Stimulated activated naive CD4-positive, alpha-beta T cell (primary cell): ENCODE results near the gene CASP1.
"Not testable (repeated sequence)": the region's sequence is repeated elsewhere in the genome, so short reads cannot be mapped to it uniquely, and the experiment has no call there.

ENCODE experiments used
- DNase-seq, 6 experiments: peaks; one replicate each; lab custom pipeline; 2025; lab: John Stamatoyannopoulos, UW

The CASP1 gene

DNA sequence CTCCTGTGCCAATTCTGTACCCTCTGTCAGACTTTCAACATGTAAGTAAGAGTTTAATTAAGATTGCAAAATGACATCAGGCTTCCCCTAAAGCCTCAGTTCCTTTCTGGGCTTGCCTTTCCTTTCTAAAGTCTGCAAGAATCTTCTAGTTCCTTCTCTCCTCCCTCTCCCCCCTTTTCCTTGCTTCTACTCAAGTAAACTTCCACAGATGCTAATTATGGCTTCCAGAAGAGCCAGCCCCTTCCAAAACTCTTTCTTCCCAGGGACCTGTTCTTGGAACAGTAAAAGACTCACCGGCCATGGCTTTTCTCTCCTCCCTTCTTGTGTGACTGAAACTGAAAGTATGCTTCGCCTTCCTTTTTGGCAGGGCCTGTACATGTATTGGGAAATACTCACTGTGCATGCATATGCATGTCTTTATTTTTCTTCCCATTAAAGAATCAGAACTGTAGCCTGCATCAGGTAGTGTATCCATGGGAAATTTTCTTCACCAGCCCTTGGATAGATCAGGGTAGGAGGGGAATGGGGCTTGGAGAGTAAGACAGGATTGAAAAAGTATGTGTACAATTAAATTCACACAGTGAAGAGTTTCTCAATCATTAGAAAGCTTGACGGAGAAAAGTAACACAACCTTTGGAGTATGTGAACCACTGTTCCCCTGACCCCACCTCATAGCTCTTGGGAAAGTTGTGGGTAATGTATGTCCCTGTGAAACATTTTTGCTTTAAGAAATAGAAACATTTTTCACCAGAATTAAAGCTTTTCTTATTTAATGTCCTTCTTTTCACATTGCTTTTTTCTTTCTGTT, at the start of gene CASP1:
TSS of gene CASP1 (minus strand) at position 332 of the 808 bp plus-strand sequence. CDS start at position 301, 31 bp downstream.
- peak in 3 of 6 experiments; percentile 28 to 63 (median 30) for DNase-seq

DNA sequence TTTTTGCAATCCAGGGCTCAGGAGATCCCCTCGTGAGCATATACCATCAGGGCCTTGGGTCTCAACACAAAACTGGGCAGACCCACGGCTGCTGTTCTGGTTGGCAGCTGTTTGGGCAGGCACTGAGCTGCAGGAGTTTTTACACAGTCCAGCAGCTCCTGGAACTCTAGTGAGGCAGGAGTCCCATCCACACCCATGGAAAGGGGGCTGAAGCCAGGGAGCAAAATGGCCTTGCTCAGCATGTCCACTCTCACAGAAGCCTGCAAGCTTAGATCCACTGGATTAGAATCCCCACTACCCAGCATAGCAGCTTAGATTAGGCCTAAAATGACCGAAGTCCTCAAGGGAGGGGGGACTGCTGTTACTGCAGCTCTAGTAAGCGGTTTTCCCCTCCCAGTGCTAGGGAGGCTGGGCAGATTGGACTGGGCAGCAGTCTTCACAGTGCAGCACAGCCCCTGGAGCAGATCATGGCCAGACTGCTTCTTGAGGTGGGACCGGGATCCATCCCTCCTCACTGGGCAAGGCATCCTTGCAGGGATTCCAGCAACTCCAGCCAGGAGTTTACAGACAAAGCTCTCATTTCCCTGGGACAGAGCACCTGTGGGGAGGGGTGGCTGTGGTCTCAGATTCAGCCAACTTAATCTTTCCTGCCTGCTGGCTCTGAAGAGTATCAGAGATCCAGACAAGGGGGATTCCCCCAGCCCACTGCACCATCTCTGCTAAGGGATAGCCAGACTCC, 46.6 kb upstream of the CASP1 start:
- no peak for DNase-seq

DNA sequence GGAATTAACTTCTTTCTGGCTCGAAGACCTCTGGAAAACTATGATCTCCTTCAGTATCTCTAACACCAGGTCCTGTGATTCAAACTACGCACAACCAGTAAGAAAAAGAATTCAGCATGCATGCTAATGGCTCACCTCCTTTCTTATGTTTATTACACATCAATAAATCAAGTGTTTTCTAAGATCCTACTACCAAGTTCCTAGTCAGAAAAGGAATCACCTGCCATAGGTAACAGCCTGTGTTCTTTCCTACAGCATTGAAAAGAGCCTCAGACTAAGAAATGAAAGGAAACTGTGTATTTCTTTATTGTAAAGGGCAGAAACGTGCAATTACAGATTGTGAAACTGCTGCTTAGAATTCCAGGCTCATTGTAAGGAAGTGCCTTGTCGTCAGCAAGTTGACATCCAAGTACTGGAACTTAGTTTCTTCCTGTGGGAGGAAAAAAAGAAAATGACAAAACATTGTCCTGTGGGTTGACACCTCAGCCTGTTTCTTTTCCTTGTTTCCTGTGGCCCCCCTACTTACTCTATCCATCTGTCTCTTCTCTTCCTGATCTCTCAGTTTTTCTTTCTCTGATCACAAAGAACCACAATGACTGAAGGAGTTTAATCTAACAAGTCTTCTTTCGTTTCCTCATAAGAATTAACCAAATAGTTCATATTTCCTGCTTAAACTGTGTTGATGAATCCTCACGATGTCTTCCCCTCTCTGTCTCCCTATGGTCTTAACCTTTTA, 45.4 kb upstream of the CASP1 start:
- not testable (repeated sequence) for DNase-seq

DNA sequence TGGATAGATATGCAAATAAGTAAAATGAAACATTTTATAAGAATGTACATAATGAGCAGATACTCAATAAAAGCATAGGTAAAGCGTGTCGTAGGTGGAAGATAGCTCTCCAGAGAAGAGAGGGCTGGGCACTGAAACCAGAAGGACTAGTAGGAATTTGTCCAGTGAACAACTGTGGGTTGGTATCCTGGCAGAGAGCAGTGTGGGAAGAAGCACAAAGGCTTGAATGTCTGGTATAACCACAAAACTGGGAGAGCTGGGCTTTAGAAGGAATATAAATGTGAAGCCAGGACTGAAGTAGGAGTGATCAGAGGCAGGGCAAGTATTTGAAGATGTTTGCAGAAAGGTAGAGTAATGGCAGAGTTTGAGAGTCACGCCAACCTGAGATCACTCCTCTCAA, 43.3 kb upstream of the CASP1 start:
- no peak for DNase-seq

DNA sequence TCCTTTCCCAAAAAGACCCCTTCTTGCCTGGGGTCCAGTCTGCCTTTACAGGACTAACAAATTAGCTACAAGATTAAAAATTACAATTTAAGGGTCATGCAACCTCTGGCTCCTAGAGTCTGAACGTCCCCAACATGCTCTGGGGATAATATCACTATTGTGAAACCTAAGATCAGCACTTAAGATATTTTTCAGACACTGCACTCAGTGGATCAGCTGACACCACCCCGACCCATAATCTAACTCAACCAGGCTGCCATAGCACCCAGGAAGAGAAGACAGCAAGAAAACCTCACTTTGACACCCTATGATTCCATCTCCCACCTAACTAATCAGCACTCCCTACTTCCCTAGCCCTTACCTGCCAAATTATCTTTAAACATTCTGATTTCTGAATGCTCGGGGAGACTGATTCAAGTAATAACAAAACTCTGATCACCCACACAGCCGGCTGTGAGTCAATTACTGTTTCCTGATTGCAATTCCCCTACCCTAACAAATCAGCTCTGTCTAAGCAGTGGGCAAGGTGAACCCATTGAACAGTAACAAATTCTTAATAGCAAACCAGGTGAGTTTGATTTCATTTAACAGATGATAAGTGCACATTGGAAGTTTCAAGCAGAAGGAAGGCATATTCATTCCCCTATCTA, 42.3 kb upstream of the CASP1 start:
- not testable (repeated sequence) for DNase-seq

DNA sequence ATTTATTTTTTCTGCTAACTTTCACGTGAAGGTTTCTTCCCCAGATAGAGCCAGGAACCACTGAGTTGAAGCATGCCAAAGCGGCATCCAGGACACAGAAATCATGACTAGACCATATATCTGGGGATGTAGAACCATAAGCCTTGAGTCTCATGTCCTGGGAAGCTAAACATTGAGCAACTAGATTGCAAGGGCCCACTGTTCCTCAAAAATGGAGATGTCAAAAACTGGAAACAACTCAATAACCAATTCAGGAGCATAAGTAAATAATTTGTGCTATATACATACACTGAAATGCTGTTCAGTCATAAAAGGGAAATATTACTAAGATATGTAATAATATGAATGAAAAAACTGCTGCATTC, 39.2 kb upstream of the CASP1 start:
- no peak for DNase-seq

DNA sequence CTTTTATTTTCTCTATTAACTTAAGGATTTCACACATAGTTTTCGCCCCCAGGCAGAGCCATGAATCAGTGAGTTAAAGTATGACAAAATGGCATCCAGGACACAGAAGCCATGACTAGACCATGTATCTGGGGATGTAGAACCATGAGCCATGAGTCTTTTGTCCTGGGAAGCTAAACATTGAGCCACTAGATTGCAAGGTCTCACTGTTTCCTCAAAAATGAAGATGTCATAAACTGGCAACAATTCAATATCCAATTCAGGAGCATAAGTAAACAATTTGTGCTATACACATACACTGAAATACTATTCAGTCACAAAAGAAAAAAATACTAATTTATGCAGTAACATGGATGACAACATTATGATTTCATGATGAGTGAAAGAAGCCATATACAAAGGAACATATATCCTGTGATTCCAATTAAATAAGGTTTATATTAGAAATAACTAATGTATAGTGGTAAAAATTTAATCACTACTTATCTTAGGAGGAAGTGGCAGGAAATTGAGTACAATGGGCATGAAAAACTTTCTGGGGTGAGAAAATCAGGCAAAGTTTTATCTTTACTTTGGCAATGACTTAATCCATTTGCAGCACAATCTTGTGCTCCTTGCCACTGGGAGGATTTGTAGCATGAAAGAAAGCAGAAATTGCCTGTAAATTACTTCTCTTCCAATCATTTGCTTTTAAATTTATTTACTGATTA, 38.7 kb upstream of the CASP1 start:
- DNase-seq, result no peak

DNA sequence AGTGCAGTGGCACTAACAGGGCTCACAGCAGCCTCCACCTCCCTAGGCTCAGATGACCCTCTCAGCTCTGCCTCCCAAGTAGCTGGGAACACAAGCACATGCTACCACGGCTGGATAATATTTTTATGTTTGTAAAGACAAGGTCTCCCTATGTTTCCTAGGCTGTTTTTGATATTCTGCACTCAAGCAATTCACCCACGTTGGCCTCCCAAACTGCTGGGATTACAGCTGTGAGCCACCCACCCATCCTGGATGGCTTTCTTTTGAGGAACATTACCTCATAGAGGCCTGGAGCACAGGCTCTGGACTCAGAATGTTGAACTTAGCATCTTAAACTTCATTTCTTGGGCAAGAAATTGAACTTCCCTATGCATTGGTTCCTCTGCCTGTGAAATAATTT, 37.1 kb upstream of the CASP1 start:
- not testable (repeated sequence) for DNase-seq

DNA sequence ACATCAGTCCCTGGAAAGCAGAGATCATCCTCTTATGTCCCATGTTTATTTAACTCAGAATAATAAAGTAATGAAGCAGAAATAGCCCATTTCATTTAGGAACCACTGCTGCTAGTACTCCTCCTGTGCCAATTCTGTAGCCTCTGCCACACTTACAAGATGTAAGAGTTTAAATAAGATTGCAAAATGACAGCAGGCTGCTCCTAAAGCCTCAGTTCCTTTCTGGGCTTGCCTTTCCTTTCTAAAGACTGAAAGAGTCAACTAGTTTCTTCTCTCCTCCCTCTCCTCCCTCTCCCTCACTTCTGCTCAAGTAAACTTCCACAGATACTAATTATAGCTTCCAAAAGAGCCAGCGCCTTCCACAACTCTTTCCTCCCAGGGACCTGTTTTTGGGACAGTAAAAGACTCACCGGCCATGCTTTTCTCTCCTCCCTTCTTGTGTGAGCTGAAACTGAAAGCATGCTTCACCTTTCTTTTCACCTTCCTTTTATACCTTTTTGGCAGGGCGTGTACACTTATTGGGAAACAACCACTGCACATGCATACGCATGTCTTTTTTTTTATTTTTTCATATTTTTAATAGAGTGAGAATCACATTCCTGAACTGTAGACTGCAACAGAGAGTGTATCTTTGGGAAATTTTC, 36.3 kb upstream of the CASP1 start:
- peak in 2 of 6 experiments; percentile 6 to 26 for DNase-seq

DNA sequence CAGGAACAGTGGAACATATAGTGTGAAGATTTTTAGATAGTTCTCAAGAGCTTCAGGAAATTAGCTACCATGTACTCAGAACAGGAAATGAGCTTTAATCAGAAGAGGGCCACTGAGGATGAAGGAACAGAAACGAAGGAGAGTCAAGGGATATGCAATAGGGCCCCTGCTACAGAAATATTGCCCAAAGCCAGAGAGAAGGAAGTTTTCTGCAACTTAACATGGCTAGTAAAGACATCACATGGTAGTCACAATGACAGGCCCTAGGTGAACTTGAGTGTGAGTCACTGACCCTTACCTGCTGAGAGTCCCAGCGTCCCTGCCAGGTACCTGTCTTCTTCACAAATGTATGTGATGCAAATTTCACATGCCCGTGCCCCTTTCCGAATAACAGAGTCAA, 35.4 kb upstream of the CASP1 start:
- DNase-seq, result no peak

DNA sequence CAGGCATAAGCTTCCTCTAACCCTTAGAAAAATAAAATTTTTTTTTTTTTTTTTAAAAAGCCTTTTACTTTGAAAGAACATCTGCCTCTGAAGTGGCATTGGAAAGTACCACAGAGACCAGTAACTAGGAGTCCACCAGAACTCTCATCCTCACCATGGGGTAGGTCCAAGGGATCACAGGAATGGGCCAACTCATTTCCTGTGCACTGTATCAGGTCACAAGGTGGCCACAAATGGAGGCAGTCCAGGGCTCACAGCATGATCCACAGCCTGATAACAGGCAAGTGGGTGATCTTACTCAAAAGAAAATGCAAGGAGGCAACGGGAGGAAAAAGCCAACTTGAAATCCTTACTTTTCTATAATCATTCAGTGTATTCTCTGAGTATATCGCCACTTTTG, 34.8 kb upstream of the CASP1 start:
- DNase-seq, result not testable (repeated sequence)

DNA sequence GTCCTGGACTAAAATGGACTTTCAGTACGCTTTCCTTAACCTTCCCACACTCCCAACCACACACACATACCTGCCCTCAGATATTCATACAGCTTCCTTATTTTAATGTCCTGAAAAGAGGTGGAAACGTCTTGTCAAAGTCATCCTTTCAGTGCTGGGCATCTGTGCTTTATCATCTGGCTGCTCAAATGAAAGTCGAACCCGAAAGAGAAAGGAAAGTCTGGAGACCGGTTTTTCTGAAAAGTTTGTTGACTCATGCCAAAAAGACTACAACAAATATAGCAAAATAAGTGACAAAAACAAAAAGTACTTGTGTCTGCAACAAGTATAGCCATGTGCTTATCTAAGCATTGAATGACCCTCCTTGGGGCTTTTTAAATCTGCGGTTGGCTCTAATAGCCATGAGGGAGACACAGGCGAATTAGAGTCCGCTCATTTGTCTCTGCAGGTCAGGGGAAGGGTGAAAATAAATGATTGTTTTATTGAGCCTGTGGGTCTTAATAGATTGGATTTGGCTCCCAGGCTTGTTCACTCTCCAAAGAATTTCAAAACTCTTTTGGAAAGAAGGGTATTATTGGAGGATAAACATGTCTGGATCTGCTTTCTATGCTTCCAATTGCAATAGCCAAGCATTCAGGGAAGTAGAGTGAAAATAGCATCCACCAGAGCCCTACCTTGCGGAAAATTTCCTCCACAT, 28.4 kb upstream of the CASP1 start:
- DNase-seq, result not testable (repeated sequence)

DNA sequence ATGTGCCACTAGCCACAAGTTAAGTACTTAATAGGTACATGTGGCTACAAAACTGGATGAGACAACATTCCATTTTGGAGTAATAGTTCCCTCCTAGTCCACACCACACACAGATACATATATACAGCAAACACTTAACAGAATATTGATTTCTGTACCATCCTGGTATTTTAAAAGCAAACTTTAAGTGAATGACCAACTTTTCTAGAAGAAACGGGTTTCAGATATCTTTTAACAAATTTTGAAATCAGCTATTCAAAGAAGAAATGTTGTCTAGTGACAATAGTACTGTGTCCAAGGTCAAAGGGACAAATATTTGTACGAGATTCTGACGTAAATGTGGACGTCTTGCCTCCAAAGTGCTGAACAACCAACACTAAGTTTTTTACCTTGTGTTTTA, 22.5 kb upstream of the CASP1 start:
- no peak for DNase-seq

DNA sequence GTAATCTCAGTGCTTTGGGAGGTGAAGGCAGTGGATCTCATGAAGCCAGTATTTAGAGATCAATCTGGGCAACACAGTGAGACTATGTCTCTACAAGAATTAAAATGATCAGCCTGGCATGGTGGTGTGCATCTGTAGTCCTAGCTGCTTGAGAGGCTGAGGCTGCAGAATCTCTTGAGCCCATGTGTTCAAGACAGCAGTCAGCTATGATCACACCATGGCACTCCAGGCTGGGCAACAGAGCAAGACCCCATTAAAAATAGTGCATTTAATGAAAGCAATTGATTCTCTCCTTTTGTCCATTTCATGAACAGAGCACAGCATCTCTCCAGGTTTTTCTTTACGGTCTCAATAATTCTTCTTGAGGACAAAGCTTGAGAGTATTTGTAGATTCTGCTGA, 21.5 kb upstream of the CASP1 start:
- DNase-seq, result no peak

DNA sequence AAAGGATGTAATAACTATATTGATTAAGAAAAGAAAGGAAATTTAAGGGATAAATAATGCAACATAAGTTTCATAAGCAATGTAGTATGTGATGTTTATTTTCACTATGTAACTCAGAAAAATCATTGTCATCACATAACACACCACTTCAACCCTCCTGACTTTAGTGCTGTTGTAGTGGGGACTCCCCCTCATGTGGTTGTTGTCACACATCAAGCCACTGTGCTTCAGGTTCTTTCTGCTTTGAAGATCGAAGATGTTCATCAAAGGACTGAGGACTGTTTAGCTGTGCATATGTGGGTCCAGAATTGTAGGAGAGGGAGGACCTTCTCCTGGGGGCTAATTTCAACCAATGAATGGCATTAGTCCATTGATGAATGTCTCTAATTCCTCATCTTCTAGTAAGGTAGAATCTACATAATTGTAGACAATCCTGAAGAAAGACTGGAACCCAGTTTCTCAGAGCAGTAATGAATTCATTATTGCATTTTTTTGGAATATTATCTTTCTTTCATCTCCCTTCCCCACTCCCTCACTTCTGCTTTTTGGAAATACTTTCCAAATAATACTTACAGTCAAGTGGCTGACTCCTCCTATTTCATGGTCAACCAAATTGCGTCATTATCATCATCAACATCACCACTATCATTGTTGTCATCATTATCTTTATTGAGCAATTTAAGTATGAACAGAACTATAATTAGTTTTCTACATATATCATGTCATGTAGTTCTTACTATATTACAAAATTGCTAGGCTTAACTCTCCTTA, 20.0 kb upstream of the CASP1 start:
- no peak for DNase-seq

DNA sequence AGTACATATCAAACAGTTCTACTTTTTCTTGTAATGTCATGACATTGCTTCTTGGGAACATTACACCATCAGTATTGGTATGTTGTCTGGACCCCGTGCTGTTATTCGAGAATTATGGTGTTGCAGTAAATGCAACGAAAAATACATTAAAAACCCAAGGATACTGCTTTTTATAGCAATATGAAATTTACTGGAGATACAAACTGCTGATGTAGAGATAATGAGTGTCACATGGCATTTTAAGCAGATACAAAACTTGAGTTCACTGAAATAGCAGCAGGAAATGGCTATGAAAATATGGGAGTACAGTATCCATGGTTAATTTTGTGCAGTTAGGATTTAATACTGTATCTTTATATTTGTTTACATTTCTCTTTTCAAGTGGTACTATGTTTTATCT, 17.5 kb upstream of the CASP1 start:
- DNase-seq, result no peak

DNA sequence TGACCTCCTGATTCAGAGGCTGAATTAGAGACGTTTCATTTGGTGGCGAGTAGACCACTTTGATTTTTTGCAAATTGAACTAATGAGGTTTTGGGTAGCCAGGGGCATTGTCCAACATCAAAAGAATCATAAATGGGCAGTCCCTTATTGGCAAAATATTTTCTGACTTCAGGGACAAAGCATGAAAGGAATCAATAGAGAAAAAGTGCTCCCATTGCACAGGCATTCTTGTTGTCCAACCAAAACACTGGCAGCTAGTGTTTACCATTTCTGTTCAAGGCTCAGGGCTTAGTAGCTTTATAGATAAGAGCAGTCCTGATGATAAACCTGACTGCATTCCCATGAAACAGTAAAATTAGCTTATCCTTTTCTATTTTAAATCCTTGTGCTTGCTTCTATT, 16.6 kb upstream of the CASP1 start:
- DNase-seq, result no peak

DNA sequence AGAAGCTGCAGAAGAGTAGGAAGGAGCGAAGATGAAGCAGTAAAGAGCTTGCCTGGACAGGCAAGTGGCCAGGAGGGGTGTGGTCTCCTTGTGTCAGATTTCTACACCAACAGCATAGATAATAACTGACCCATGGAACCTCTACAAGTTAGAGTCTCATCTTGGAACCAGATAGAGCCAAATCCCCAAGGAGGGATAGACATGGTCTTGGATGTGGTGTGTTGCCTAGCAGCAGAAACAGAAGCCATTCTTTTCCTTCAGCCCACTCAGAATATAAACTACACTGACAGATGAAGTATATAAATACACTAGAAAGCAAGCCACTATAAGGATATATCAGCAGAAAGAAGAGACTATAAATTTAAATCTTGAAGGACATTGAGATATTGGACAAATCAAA, 14.5 kb upstream of the CASP1 start:
- DNase-seq, result no peak

DNA sequence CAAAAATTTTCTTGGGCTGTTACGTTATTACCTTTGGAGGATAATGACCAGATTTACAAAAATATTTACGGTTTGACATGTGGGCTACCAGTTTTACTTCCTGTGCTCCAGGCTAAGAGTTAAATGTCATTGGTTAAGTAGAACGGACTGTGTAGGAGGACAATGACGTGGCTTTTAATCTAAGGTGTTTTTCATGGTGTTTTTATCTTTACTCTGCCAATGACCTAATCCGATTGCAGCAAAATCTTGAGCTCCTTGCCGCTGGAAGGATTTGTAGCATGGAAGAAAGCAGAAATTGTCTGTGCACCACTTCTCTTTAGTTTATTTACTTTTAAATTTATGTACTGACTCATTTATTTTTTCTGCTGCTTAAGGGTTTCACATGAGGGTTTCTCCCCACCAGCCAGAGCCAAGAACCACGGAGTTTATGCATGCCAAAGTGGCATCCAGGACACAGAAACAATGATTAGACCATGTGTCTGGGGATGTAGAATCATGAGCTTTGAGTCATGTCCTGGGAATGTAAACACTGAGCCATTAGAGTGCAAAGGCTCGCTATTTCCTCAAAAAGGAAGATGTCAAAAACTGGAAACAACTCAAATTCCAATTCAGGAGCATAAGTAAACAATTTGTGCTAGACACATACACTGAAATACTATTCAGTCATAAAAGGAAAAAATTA, 12.1 kb upstream of the CASP1 start:
- DNase-seq, result no peak
